ENCODE measurements around the gene IGF2R. TPM values are rescaled to one million over a fixed set of nuclear protein-coding genes. Genes with fewer than 3 reads are reported as not detected.

Gene IGF2R
- total and polyA plus RNA-seq, 2 donors (not counting 1 experiment from before 2014, with no cell fraction given) = 9.5 to 53.3 TPM

GRCh38 chr6:160104821-160105517, 136.1 kb downstream of the IGF2R start:
- 92% methylated on average over 8 of the region's 20 CpGs for WGBS (ENCODE audit: insufficient coverage)
- ChIA-PET POLR2A (no interaction called here), CTCF (no interaction called here)
- Histone ChIP-seq H3K4me3 (ENCODE audit: control extremely low read depth in 1 of 5, extremely low read depth in 1 of 5, insufficient read depth in 1 of 5, low read depth in 2 of 5, low read length in 4 of 5) (no peak overlapping the region), H3K36me3 (replicated peaks in 1 of 2; ENCODE audit: control extremely low read depth in 1 of 2, control insufficient read depth in 1 of 2, extremely low read depth in 1 of 2, insufficient read depth in 2 of 2, low read length in 1 of 2) (peaks cover 3 to 25% of the 10 kb centered on the region in 2 experiments), H3K9ac (ENCODE audit: low read length) (no peak overlapping the region), H3K4me2 (replicated peaks; ENCODE audit: low read depth, low read length, poor library complexity, severe bottlenecking) (no peak overlapping the region), H2AFZ (ENCODE audit: insufficient read depth, low read depth, low read length, poor library complexity, severe bottlenecking) (no peak overlapping the region), H3K9me3 (ENCODE audit: control extremely low read depth in 1 of 3, control insufficient read depth in 2 of 3, insufficient read depth in 1 of 3, low read length in 2 of 3) (no peaks in the 10 kb centered on the region), H3K27me3 (replicated peaks in 1 of 4; ENCODE audit: control extremely low read depth in 1 of 4, control insufficient read depth in 3 of 4, insufficient read depth in 4 of 4, low read length in 3 of 4) (no peaks in the 10 kb centered on the region), H3K27ac (ENCODE audit: low read length in 2 of 2) (no peak overlapping the region), H3K4me1 (ENCODE audit: control insufficient read depth in 2 of 2, insufficient read depth in 2 of 2, low read length in 2 of 2) (no peaks in the 10 kb centered on the region), H3K79me2 (ENCODE audit: control insufficient read depth, insufficient read depth, low read length) (no peaks in the 10 kb centered on the region), H4K20me1 (ENCODE audit: control insufficient read depth, insufficient read depth, low read length, poor library complexity, severe bottlenecking) (no peaks in the 10 kb centered on the region)
- Mint-ChIP-seq H3K4me1 (no peaks in the 10 kb centered on the region), H3K27ac (no peak overlapping the region), H3K27me3 (no peaks in the 10 kb centered on the region), H3K4me3 (no peak overlapping the region), H3K9me3 (ENCODE audit: insufficient read depth) (no peaks in the 10 kb centered on the region)
- no peak for TF ChIP-seq EZH2 (IDR thresholded peaks at IDR 0.05; ENCODE audit: borderline replicate concordance, insufficient read depth, low read depth, low read length, poor library complexity, severe bottlenecking)
- TF ChIP-seq CTCF (IDR thresholded peaks at IDR 0.05) = no peak
- no peak for DNase-seq
- no peak for ATAC-seq (ENCODE audit: low read depth)
- intact Hi-C loops (cut with micrococcal nuclease) = no loop called here

- Mint-ChIP-seq H3K27me3 (no peaks in the 10 kb centered on the region), H3K4me3 (no peak overlapping the region), H3K27ac (no peak overlapping the region), H3K9me3 (ENCODE audit: insufficient read depth) (no peaks in the 10 kb centered on the region), H3K4me1 (no peaks in the 10 kb centered on the region)
- H3K4me1 ChIP-seq (ENCODE audit: control insufficient read depth in 2 of 2, insufficient read depth in 2 of 2, low read length in 2 of 2) = no peaks in the 10 kb centered on the region
- H3K4me2 ChIP-seq (replicated peaks; ENCODE audit: low read depth, low read length, poor library complexity, severe bottlenecking) = no peak overlapping the region
- DNase-seq (no peak), ATAC-seq (ENCODE audit: low read depth) (no peak)
- over 99% methylated on average over 13 of the region's 14 CpGs for WGBS (ENCODE audit: insufficient coverage)
- TF ChIP-seq CTCF (IDR thresholded peaks at IDR 0.05) (no peak), EZH2 (IDR thresholded peaks at IDR 0.05; ENCODE audit: borderline replicate concordance, insufficient read depth, low read depth, low read length, poor library complexity, severe bottlenecking) (no peak)
- no peak overlapping the region for H3K4me3 ChIP-seq (ENCODE audit: control extremely low read depth in 1 of 5, extremely low read depth in 1 of 5, insufficient read depth in 1 of 5, low read depth in 2 of 5, low read length in 4 of 5)
- H4K20me1 ChIP-seq (ENCODE audit: control insufficient read depth, insufficient read depth, low read length, poor library complexity, severe bottlenecking) = no peaks in the 10 kb centered on the region
- H3K27ac ChIP-seq (ENCODE audit: low read length in 2 of 2) = no peak overlapping the region
- no peaks in the 10 kb centered on the region for H3K9me3 ChIP-seq (ENCODE audit: control extremely low read depth in 1 of 3, control insufficient read depth in 2 of 3, insufficient read depth in 1 of 3, low read length in 2 of 3)
- no peak overlapping the region for H2AFZ ChIP-seq (ENCODE audit: insufficient read depth, low read depth, low read length, poor library complexity, severe bottlenecking)
- no peak overlapping the region for H3K9ac ChIP-seq (ENCODE audit: low read length)
- H3K36me3 ChIP-seq (replicated peaks in 1 of 2; ENCODE audit: control extremely low read depth in 1 of 2, control insufficient read depth in 1 of 2, extremely low read depth in 1 of 2, insufficient read depth in 2 of 2, low read length in 1 of 2) = peaks cover 3 to 25% of the 10 kb centered on the region in 2 experiments
- CTCF ChIA-PET = no interaction called here
- POLR2A ChIA-PET = no interaction called here
- intact Hi-C loops (cut with micrococcal nuclease) = no loop called here
- H3K79me2 ChIP-seq (ENCODE audit: control insufficient read depth, insufficient read depth, low read length) = no peaks in the 10 kb centered on the region
- H3K27me3 ChIP-seq (replicated peaks in 1 of 4; ENCODE audit: control extremely low read depth in 1 of 4, control insufficient read depth in 3 of 4, insufficient read depth in 4 of 4, low read length in 3 of 4) = no peaks in the 10 kb centered on the region
These were observed 137.1 kb downstream of the IGF2R start for GRCh38 chr6:160106010-160106409.
